Brain microvascular endothelial cell (primary cell): ENCODE results near the gene SCAPER.
"Not testable (repeated sequence)": the region's sequence is repeated elsewhere in the genome, so short reads cannot be mapped to it uniquely, and the experiment has no call there.

ENCODE experiments used
- DNase-seq: peaks from one replicate; pipeline ENCODE4 v3.0.0-alpha.2; 2020
- H3K27ac ChIP-seq: fragments of 250-450 bp; sonication (Bioruptor Pico); 2 replicates; pipeline ENCODE4 v1.5.1; 2020; ENCODE audit warnings: mild to moderate bottlenecking, moderate library complexity
- H3K27me3 ChIP-seq: fragments of 250-450 bp; sonication (Bioruptor Pico); replicated peaks from 2 replicates; pipeline ENCODE4 v1.5.1; 2020; ENCODE audit warnings: mild to moderate bottlenecking
- H3K36me3 ChIP-seq: fragments of 250-450 bp; sonication (Bioruptor Pico); replicated peaks from 2 replicates; pipeline ENCODE4 v1.5.1; 2020; ENCODE audit warnings: mild to moderate bottlenecking
- H3K4me3 ChIP-seq: 2 replicates; pipeline ENCODE4 v1.5.1; 2011; ENCODE audit warnings: low read depth, mild to moderate bottlenecking, control low read depth, low read length, moderate library complexity
- in situ Hi-C: cut with HindIII; loops from 2 replicates; pipeline ENCODE4 v1.10.0; 2017; ENCODE audit warnings: low sequenced_read_pairs, low pct_ligation_motif_present
- TF ChIP-seq, protein P1 (sequence below): IDR thresholded peaks from 2 replicates; pipeline ENCODE4 v1.5.1; 2011; ENCODE audit warnings: low read depth, mild to moderate bottlenecking, moderate library complexity, low read length, control low read depth, inconsistent platforms; ENCODE audit errors: missing control alignments

The SCAPER gene

DNA sequence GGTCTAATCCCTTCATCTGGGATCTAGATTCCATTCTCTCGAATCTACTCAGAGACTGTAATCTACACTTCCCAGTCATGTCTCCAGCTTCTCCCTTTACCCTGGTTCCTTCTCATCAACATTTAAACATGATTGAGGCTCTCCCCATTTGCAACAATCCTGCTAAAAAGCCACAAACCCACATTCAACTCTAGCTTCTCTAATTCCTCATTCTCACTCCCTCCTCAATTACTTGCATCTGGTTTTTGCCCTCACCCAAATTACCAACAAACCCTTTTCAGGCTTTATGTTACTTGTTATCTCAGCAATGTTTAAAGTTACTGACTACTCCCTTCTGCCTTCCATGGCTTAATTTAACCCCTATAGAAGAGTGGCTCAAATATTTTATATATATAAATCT, 605.4 kb downstream of the SCAPER start:
- Histone ChIP-seq H3K36me3 (no peaks in the 10 kb centered on the region), H3K27me3 (no peaks in the 10 kb centered on the region)
- DNase-seq, result no peak

DNA sequence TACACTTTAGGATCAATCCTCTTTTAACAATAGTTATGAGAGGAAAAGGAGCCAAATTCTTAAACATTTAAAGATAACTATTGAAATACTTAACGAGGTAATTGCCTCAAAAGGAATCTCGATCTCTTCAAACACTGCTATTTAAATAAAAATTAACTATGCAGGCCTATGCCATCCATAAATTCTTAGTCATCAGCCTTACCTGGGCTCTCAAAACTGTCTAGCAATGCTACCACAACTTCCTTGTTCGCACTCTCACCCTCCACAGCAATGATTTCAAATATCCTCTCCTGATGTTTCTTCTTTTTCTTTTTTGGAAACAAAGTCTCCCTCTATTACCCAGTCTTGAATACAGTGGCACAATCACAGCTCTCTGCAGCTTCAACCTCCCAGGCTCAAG, 606.2 kb downstream of the SCAPER start:
- H3K36me3 ChIP-seq, result no peaks in the 10 kb centered on the region
- in situ Hi-C loops, result no loop called here
- no peak overlapping the region for H3K27ac ChIP-seq
- no peak overlapping the region for H3K4me3 ChIP-seq
- DNase-seq, result no peak
- no peaks in the 10 kb centered on the region for H3K27me3 ChIP-seq
- TF ChIP-seq, protein P1, sequence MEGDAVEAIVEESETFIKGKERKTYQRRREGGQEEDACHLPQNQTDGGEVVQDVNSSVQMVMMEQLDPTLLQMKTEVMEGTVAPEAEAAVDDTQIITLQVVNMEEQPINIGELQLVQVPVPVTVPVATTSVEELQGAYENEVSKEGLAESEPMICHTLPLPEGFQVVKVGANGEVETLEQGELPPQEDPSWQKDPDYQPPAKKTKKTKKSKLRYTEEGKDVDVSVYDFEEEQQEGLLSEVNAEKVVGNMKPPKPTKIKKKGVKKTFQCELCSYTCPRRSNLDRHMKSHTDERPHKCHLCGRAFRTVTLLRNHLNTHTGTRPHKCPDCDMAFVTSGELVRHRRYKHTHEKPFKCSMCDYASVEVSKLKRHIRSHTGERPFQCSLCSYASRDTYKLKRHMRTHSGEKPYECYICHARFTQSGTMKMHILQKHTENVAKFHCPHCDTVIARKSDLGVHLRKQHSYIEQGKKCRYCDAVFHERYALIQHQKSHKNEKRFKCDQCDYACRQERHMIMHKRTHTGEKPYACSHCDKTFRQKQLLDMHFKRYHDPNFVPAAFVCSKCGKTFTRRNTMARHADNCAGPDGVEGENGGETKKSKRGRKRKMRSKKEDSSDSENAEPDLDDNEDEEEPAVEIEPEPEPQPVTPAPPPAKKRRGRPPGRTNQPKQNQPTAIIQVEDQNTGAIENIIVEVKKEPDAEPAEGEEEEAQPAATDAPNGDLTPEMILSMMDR, result no peak

More for the DNA sequence above, 605.4 kb downstream of the SCAPER start:
- TF ChIP-seq, protein P1, result no peak
- in situ Hi-C loops, result no loop called here
- Histone ChIP-seq H3K27ac (no peak overlapping the region), H3K4me3 (no peak overlapping the region)

DNA sequence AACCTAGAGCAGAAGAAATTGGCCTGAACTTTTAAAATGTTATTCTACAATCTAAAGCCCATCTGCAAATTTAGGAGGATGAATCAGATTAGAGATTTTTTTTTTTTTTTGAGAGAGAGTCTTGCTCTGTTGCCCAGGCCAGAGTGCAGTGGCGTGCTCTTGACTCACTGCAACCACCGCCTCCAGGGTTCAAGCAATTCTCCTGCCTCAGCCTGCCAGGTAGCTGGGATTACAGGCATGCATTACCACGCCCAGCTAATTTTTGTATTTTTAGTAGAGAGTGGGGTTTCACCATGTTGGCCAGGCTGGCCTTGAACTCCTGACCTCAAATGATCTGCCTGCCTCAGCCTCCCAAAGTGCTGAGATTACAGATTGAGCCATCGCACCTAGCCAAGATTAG, 607.2 kb downstream of the SCAPER start:
- H3K27ac ChIP-seq, H3K4me3 ChIP-seq, H3K36me3 ChIP-seq, H3K27me3 ChIP-seq, DNase-seq, in situ Hi-C loops: not testable (repeated sequence)
